GM19397 (cell line): ENCODE data around the gene TTLL13.

Experiments
- ATAC-seq: cut with Tn5 transposase; IDR thresholded peaks from one replicate; pipeline ENCODE4 v1.9.1; 2021; ENCODE audit warnings: mild to moderate bottlenecking, moderate library complexity; ENCODE audit not compliant: unreplicated experiment

The TTLL13 gene

GRCh38 chr15:90307661-90308060 is 58.3 kb downstream of the TTLL13 start:
- ATAC-seq: no peak

DNA sequence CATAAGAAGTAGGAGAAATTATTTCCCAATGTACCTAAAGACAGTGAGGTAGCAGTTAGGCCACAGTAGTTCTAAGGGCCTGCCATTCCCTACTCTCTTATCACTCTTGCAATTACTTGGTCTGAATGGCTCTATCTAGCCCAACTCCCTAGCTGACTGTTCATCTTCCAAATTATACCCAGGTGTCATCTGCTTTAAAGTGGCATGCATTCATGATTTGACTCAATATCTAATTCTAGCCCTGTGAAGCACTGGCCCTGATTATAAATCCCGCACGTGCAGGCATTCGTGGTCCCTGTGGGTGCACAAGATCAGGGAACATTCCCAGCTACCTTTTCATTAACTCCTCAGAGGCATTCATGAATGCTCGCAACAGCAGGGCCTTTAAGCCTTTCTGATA is 59.7 kb downstream of the TTLL13 start:
- ATAC-seq: no peak
